Measurements from ENCODE around the gene AKIP1.

Gene AKIP1

DNA sequence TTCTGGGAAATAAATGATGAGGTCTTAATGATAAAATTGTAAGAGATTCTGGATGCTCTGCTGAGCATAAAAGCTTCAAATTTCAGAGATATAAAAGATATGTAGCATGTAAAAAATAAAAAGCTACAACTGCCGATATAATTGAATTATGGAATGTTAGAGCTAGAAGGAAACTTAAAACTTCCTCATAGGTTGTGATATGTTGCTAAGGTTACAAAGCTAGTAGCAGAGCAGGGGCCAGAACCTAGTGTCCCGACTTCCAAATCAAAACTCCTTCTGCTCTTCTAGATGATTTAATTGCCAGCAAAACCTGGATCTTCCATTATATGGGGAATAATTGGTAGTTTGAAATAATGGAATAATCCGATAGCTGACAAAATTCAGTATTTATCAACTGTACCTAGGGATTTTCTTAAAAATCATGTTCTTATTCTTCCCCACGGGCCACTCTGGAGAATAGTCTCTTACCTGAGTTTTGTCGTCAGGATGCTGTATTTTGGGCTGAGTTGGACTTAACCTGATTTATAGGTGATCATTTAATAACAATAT lies 31.6 kb downstream of the AKIP1 start, which contains the start of gene ASCL3:
ASCL3 (minus strand) TSS at position 499 of the 549 bp plus-strand sequence. CDS start 4,855 bp downstream, outside the sequence.
- H3K4me3 ChIP-seq (ENCODE audit: low read length) = no peak within 1 kb of the TSS
- no peak within 1 kb of the TSS for H3K27ac ChIP-seq (ENCODE audit: low read depth, low read length)
- H3K4me1 ChIP-seq (ENCODE audit: control insufficient read depth, insufficient read depth, low read length) = no peaks in the 10 kb centered on the region
- no peak within 1 kb of the TSS for H3K9ac ChIP-seq (ENCODE audit: low read length)
- no peaks in the 10 kb centered on the region for H3K36me3 ChIP-seq (ENCODE audit: control insufficient read depth, insufficient read depth, low read length)
- H3K27me3 ChIP-seq (ENCODE audit: control insufficient read depth, insufficient read depth, low read length) = no peaks in the 10 kb centered on the region

DNA sequence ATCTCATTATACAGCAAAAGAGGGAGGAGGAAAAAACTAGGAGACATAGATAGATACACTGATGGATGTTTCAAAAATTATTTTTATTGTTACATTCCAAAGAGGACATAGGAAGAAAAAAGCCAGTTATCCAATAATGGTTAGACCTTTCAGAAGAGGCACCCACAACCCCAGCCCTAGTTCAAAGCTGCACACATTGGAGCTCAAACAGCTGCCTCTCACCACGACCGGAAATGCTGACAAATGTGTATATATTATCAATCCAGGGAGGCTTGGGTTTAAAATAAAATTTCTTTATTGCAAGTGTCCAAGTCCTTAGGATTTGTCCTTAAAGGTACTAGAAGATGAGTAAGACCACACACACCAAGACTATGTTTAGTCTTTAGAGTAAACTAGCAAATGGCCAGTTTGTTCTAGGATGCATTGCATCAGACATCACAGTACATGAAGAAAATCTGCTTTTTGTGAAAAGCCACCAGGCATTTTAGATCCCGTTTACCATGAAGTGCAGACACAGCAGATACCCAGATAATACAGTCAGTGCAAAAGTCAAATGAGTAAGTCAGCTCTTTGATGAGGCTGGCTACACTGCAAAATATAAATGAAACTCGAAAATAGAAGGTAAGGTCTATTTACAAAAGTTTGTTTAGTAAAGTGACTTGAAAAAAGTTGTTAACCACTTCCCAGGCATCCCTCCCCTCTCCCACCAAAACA lies 36.4 kb downstream of the AKIP1 start:
- Histone ChIP-seq H3K4me3 (ENCODE audit: low read length) (no peak overlapping the region), H3K4me1 (ENCODE audit: control insufficient read depth, insufficient read depth, low read length) (no peaks in the 10 kb centered on the region), H3K27me3 (ENCODE audit: control insufficient read depth, insufficient read depth, low read length) (no peaks in the 10 kb centered on the region), H3K9ac (ENCODE audit: low read length) (no peak overlapping the region), H3K36me3 (ENCODE audit: control insufficient read depth, insufficient read depth, low read length) (peaks cover 7% of the 10 kb centered on the region), H3K27ac (ENCODE audit: low read depth, low read length) (no peak overlapping the region)

- no peak overlapping the region for H3K4me3 ChIP-seq (ENCODE audit: low read length)
- H3K4me1 ChIP-seq (ENCODE audit: control insufficient read depth, insufficient read depth, low read length) = no peaks in the 10 kb centered on the region
- no peaks in the 10 kb centered on the region for H3K27me3 ChIP-seq (ENCODE audit: control insufficient read depth, insufficient read depth, low read length)
- H3K36me3 ChIP-seq (ENCODE audit: control insufficient read depth, insufficient read depth, low read length) = peaks cover 12% of the 10 kb centered on the region
- no peak overlapping the region for H3K9ac ChIP-seq (ENCODE audit: low read length)
- no peak overlapping the region for H3K27ac ChIP-seq (ENCODE audit: low read depth, low read length)
Observed at GRCh38 chr11:8948886-8949285, 37.9 kb downstream of the AKIP1 start.

DNA sequence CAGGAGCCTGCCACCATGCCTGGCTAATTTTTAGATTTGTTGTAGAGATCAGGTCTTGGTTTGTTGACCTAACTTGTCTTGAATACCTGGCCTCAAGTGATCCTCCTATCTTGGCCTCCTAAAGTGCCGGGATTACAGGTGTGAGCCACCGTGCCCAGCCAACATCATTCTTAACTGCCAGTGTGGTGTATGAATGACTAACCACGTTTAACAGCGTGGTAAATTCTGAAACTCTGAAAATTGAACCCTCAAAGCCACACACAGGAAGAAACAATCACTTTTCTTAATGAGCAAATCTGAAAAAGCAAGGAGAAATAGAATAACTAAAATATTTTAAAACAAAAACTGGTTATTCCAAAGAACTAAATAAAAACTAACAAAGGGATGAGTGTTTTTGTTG lies 45.9 kb downstream of the AKIP1 start:
- Histone ChIP-seq H3K9ac (ENCODE audit: low read length) (no peak overlapping the region), H3K27ac (ENCODE audit: low read depth, low read length) (no peak overlapping the region), H3K36me3 (ENCODE audit: control insufficient read depth, insufficient read depth, low read length) (peaks cover 5% of the 10 kb centered on the region), H3K4me3 (ENCODE audit: low read length) (no peak overlapping the region), H3K4me1 (ENCODE audit: control insufficient read depth, insufficient read depth, low read length) (peaks cover 10% of the 10 kb centered on the region), H3K27me3 (ENCODE audit: control insufficient read depth, insufficient read depth, low read length) (no peaks in the 10 kb centered on the region)

GRCh38 chr11:8959546-8960166 lies 48.7 kb downstream of the AKIP1 start:
- Histone ChIP-seq H3K9ac (ENCODE audit: low read length) (no peak overlapping the region), H3K4me1 (ENCODE audit: control insufficient read depth, insufficient read depth, low read length) (peaks cover 23% of the 10 kb centered on the region), H3K4me3 (ENCODE audit: low read length) (no peak overlapping the region), H3K27ac (ENCODE audit: low read depth, low read length) (peak overlapping the region; percentile 61), H3K36me3 (ENCODE audit: control insufficient read depth, insufficient read depth, low read length) (no peaks in the 10 kb centered on the region), H3K27me3 (ENCODE audit: control insufficient read depth, insufficient read depth, low read length) (no peaks in the 10 kb centered on the region)

GRCh38 chr11:8961401-8961800 lies 50.4 kb downstream of the AKIP1 start:
- no peaks in the 10 kb centered on the region for H3K27me3 ChIP-seq (ENCODE audit: control insufficient read depth, insufficient read depth, low read length)
- no peak overlapping the region for H3K27ac ChIP-seq (ENCODE audit: low read depth, low read length)
- no peak overlapping the region for H3K9ac ChIP-seq (ENCODE audit: low read length)
- peaks cover 23% of the 10 kb centered on the region for H3K4me1 ChIP-seq (ENCODE audit: control insufficient read depth, insufficient read depth, low read length)
- no peaks in the 10 kb centered on the region for H3K36me3 ChIP-seq (ENCODE audit: control insufficient read depth, insufficient read depth, low read length)
- no peak overlapping the region for H3K4me3 ChIP-seq (ENCODE audit: low read length)

DNA sequence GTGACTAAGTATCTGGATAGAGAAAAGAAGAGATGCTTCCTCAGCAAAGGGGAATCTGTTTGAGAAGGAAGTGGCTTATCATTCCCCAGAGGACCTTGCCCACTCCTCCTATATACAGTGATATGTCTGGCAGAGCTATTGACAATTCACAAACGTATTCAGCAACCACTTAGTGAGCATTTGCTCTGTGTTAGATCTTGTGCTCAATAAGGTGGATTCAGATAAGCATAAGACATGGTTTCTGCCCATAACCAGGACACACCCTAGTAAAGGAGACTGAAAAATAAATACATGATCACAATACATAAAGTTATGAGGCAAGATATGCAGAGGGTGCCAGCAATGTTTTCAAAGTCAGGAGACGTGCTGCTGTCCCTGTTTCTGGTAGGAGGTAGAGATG lies 51.9 kb downstream of the AKIP1 start:
- peak overlapping the region; percentile 89 for H3K4me3 ChIP-seq (ENCODE audit: low read length)
- H3K4me1 ChIP-seq (ENCODE audit: control insufficient read depth, insufficient read depth, low read length) = peaks cover 23% of the 10 kb centered on the region
- H3K9ac ChIP-seq (ENCODE audit: low read length) = no peak overlapping the region
- no peaks in the 10 kb centered on the region for H3K27me3 ChIP-seq (ENCODE audit: control insufficient read depth, insufficient read depth, low read length)
- no peaks in the 10 kb centered on the region for H3K36me3 ChIP-seq (ENCODE audit: control insufficient read depth, insufficient read depth, low read length)
- no peak overlapping the region for H3K27ac ChIP-seq (ENCODE audit: low read depth, low read length)

DNA sequence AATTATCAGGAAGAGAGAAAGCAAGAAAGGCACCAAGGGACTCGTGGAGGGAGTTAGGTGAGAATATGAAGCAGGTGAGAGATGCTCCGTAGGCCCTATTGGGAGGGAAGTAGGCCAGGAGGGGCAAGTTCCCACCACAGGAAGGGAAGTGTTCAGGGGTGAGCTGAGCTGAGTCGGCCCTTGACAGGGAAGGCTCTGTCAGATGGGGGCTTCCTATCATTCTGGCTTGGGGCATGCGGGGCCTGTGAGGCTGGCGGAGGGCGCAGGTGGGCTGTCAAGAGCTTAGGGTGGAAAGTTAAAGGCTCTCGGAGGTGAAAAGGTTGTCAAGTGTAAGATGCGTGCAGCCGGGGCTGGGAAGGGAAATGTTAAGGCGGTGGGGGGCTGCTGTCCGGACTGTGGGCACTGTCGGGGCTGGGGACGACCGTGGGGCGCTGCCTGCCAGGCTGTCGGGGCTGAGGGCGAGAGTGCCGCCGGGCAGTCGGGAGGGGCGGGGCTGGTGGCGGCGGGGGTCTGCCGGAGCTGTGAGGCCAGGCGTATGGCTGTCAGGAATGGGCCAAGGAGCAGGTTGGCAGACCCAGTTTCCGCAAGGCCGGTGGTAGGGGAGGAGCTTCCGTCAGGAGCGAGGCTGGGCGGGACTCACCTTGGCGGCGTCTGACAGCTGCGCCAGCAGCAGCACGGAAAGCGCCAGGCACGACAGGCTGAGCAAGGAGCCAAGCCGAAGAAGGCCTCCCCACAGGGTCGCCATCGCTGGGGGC lies 52.8 kb downstream of the AKIP1 start:
- Histone ChIP-seq H3K27ac (ENCODE audit: low read depth, low read length) (peak overlapping the region; percentile 98), H3K36me3 (ENCODE audit: control insufficient read depth, insufficient read depth, low read length) (no peaks in the 10 kb centered on the region), H3K4me1 (ENCODE audit: control insufficient read depth, insufficient read depth, low read length) (peaks cover 22% of the 10 kb centered on the region), H3K27me3 (ENCODE audit: control insufficient read depth, insufficient read depth, low read length) (no peaks in the 10 kb centered on the region), H3K4me3 (ENCODE audit: low read length) (peak overlapping the region; percentile 89), H3K9ac (ENCODE audit: low read length) (peak overlapping the region; percentile 16)

- H3K4me1 ChIP-seq (ENCODE audit: control insufficient read depth, insufficient read depth, low read length) = peaks cover 15% of the 10 kb centered on the region
- H3K9ac ChIP-seq (ENCODE audit: low read length) = peak within 1 kb of the TSS; percentile 96
- no peaks in the 10 kb centered on the region for H3K27me3 ChIP-seq (ENCODE audit: control insufficient read depth, insufficient read depth, low read length)
- no peaks in the 10 kb centered on the region for H3K36me3 ChIP-seq (ENCODE audit: control insufficient read depth, insufficient read depth, low read length)
- H3K27ac ChIP-seq (ENCODE audit: low read depth, low read length) = peak within 1 kb of the TSS; percentile 98
- H3K4me3 ChIP-seq (ENCODE audit: low read length) = peak within 1 kb of the TSS; percentile 89
Observed at GRCh38 chr11:8964324-8965320, 53.6 kb downstream of the AKIP1 start, which contains the start of gene TMEM9B. TSS of gene TMEM9B (minus strand) at chr11:8964442. CDS start at chr11:8964313, 129 bp downstream.

- no peak overlapping the region for H3K4me3 ChIP-seq (ENCODE audit: low read length)
- H3K27me3 ChIP-seq (ENCODE audit: control insufficient read depth, insufficient read depth, low read length) = no peaks in the 10 kb centered on the region
- no peak overlapping the region for H3K27ac ChIP-seq (ENCODE audit: low read depth, low read length)
- H3K36me3 ChIP-seq (ENCODE audit: control insufficient read depth, insufficient read depth, low read length) = no peaks in the 10 kb centered on the region
- no peak overlapping the region for H3K9ac ChIP-seq (ENCODE audit: low read length)
- H3K4me1 ChIP-seq (ENCODE audit: control insufficient read depth, insufficient read depth, low read length) = peaks cover 13% of the 10 kb centered on the region
Observed at GRCh38 chr11:8967184-8967583, 56.2 kb downstream of the AKIP1 start.
